Right renal pelvis (tissue), 4 donors: ENCODE results near the gene ALG2. TPM values are rescaled to one million over a fixed set of nuclear protein-coding genes. Genes with fewer than 3 reads are reported as not detected.
A peak's percentile ranks its signal among the peaks of the same experiment; 100 is the strongest.
"Not testable (repeated sequence)": the region's sequence is repeated elsewhere in the genome, so short reads cannot be mapped to it uniquely, and the experiment has no call there.

ENCODE experiments used
- DNase-seq, 4 donors: peaks; one replicate each; pipeline ENCODE4 v3.0.0-alpha.2; 2013; ENCODE audit warnings: low read depth in 4 of 4, low spot score in 3 of 4, missing footprints in 1 of 4
- polyA plus RNA-seq, 4 donors: library from polyadenylated mRNA; unstranded; fragments of 120-200 nt; gene quantifications; one replicate each; pipeline ENCODE4 v1.2.1, GENCODE V29; 2013; ENCODE audit not compliant: insufficient read length in 4 of 4

ALG2 gene
- polyA plus RNA-seq, 4 donors, result 42.0 to 57.3 (median 52.0) TPM

GRCh38 chr9:99197124-99197630, 24.6 kb downstream of the ALG2 start:
- no peak for DNase-seq

DNA sequence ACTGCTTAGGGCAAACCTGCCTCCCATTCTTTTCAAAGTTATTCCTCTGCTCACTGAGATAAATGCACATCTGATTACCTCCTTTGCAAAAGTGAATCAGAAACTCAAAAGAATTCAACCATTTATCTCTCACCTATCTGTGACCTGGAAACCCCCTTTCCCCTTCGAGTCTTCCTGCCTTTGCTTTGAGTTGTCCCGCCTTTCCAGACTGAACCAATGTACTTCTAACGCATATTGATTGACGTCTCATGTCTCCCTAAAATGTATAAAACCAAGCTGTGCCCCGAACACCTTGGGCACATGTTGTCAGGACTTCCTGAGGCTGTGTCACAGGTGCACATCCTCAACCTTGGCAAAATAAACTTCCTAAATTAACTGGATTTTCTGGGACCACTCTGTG, 25.3 kb downstream of the ALG2 start:
- DNase-seq, result not testable (repeated sequence)

DNA sequence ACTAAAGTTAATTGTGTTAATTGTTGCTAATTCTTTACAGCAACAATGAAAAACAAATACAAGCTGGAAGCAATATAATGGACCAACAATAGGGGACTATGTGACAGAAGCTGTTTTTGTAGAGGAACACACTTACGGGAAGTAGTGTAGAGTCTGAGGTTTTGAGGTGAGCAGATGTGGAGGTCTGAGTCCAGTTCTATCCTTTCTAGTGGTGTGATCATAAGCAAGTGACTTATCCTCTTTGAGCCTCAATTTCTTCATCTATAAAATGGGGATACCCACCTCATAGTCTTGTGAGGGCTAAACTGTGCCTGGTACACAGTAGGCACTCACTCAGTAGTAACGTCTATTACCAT, 28.3 kb downstream of the ALG2 start:
- DNase-seq, result no peak

GRCh38 chr9:99192786-99193465, 28.8 kb downstream of the ALG2 start:
- DNase-seq, result no peak

GRCh38 chr9:99190597-99191283, 31.0 kb downstream of the ALG2 start:
- DNase-seq, result no peak

- no peak for DNase-seq
These were observed 31.7 kb downstream of the ALG2 start for GRCh38 chr9:99189887-99190596.

- no peak for DNase-seq
These were observed 32.6 kb downstream of the ALG2 start for GRCh38 chr9:99189186-99189585.

DNA sequence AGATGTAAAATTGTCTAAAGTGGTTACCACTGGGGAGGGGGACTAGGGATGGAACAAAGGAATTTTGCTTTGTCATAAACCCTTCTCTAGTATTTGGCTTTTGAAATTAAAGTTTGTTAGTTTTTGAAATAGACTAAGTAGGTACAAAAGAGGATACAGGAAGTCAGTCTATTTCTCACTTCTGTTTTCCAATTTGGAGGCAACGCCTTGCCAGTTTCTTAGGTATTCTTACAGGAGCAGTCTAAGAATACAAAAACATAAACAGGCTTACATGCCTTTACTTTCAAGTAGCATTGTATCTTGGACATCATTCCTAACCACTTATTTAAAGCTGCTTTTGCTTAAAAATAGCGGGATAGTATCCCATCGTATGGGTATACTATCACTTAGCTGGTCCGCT, 34.4 kb downstream of the ALG2 start:
- no peak for DNase-seq

DNA sequence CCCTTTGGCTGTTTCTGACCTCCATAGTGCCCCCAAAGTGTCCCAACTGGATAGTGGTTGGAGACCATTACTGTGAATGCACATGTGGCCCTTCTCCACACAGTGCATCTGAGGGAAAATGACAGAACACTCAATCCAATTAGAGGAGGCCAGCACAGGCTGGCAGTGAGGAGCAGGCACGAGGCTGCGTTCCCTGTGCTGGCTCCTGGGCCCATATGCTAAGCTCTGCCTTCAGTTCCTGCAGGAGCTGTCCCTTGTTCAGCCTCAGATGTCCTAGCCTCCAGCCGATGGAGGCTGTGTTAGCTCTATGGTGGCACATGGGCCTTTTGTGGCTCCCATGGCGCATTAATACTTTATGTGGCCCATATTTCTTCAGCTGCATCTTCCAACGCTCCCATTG, 35.8 kb downstream of the ALG2 start:
- DNase-seq, result no peak

GRCh38 chr9:99185348-99185632, 36.5 kb downstream of the ALG2 start:
- no peak for DNase-seq

GRCh38 chr9:99184475-99185347, 37.0 kb downstream of the ALG2 start:
- DNase-seq, result peak; percentile 87 to 89 (median 88)

- no peak for DNase-seq
These were observed 37.6 kb downstream of the ALG2 start for GRCh38 chr9:99184110-99184474.

DNA sequence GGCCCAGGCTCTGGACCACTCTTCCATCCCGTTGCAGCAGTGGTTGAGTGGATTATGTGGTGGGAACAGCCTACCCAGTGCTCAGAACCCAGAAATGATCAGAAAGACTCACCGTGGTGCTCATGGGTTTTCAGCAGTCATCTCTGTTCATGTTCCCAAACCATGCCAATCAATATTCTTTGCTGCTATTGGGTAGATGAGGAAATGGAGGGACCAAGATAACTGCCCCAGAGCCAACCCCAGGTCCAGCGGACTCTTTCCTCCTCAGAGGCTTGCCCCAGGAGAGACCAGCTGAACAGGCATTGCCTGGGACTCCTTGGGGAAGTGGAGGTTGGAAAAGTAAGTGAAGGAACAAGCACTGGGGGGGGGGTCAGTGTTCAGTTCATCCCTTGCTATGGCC, 38.1 kb downstream of the ALG2 start:
- DNase-seq, result no peak

- DNase-seq, result no peak
These were observed 39.4 kb downstream of the ALG2 start for GRCh38 chr9:99182356-99182755.

DNA sequence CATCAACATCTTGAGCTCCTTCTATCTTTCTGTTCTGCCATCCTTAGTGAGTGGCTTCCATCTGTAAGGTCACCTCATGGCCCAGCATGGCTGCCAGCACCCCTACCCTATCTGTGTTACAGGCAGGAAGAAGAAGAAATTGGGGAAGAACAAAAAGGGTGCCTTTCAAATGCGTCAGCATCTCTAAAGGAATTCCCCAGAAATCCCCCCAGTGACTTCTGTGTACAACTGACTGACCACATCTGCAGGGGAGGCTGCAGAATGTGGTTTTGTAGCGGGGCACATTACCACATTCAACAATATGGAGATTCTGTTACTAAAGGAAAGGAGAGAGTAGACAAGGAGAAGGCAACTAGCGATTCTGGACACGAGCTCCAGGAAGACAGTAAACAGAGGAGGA, 40.1 kb downstream of the ALG2 start:
- no peak for DNase-seq

DNA sequence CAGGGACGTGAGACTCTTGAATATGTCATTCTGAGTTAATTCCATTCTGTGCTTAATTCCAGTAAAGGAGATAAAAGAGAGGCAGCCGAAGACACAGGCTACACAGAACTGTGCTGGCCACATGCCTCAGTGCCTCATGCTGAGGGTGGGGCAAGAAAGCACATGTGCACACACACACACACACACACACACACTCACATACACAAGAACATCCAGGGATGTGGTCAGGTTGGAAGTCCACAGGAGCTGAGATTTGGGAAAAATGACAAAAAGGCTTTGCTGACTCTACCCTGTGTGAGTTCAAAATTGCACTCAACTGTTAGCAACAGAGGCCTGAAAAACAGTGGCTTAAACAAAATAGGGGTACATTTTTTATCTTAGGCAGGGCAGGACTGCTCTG, 40.5 kb downstream of the ALG2 start:
- no peak for DNase-seq

- DNase-seq, result no peak
These were observed 41.1 kb downstream of the ALG2 start for GRCh38 chr9:99180662-99181061.

- no peak for DNase-seq
These were observed 41.5 kb downstream of the ALG2 start for GRCh38 chr9:99180199-99180598.

GRCh38 chr9:99178912-99179872, 42.5 kb downstream of the ALG2 start:
- DNase-seq, result no peak
